AG09309 (cell line): ENCODE results near the gene SETD2.

Source experiments
- DNase-seq: peaks from one replicate; pipeline ENCODE4 v3.0.0-alpha.2; 2010; ENCODE audit warnings: low read depth
- H3K4me3 ChIP-seq: 2 replicates; pipeline ENCODE4 v1.5.1; 2011; ENCODE audit warnings: mild to moderate bottlenecking, low read depth, low read length, moderate library complexity; ENCODE audit not compliant: control insufficient read depth
- TF ChIP-seq, protein P1 (sequence below): IDR thresholded peaks from 2 replicates; pipeline ENCODE4 v1.5.1; 2011; ENCODE audit warnings: mild to moderate bottlenecking, low read depth, low read length, inconsistent platforms; ENCODE audit not compliant: insufficient read depth, control insufficient read depth; ENCODE audit errors: missing control alignments

Gene SETD2

DNA sequence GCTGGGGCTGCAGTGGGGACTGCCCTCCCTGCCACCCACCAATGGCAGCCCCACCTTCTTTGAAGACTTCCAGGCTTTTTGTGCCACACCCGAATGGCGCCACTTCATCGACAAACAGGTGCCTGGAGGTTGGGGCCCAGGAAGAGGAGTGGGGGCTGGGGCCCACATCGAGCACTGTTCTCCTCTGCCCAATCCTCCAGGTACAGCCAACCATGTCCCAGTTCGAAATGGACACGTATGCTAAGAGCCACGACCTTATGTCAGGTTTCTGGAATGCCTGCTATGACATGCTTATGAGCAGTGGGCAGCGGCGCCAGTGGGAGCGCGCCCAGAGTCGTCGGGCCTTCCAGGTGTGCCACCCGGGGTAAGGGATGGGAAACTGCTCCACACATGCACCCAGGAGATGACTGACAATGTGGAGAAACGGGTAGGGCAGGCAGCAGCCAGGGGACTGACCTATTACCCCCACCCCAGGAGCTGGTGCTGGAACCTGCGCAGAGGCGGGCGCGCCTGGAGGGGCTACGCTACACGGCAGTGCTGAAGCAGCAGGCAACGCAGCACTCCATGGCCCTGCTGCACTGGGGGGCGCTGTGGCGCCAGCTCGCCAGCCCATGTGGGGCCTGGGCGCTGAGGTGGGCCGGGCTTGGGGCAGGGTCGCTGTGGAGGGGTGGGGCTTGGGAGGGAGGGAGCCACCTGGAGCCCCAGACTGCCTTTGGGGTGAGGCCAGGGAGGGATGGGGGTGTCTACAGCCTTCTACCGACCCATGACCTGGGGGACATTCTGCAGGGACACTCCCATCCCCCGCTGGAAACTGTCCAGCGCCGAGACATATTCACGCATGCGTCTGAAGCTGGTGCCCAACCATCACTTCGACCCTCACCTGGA is 161.5 kb downstream of the SETD2 start:
- no peak for DNase-seq
- no peak overlapping the region for H3K4me3 ChIP-seq
- TF ChIP-seq, protein P1, sequence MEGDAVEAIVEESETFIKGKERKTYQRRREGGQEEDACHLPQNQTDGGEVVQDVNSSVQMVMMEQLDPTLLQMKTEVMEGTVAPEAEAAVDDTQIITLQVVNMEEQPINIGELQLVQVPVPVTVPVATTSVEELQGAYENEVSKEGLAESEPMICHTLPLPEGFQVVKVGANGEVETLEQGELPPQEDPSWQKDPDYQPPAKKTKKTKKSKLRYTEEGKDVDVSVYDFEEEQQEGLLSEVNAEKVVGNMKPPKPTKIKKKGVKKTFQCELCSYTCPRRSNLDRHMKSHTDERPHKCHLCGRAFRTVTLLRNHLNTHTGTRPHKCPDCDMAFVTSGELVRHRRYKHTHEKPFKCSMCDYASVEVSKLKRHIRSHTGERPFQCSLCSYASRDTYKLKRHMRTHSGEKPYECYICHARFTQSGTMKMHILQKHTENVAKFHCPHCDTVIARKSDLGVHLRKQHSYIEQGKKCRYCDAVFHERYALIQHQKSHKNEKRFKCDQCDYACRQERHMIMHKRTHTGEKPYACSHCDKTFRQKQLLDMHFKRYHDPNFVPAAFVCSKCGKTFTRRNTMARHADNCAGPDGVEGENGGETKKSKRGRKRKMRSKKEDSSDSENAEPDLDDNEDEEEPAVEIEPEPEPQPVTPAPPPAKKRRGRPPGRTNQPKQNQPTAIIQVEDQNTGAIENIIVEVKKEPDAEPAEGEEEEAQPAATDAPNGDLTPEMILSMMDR: no peak

DNA sequence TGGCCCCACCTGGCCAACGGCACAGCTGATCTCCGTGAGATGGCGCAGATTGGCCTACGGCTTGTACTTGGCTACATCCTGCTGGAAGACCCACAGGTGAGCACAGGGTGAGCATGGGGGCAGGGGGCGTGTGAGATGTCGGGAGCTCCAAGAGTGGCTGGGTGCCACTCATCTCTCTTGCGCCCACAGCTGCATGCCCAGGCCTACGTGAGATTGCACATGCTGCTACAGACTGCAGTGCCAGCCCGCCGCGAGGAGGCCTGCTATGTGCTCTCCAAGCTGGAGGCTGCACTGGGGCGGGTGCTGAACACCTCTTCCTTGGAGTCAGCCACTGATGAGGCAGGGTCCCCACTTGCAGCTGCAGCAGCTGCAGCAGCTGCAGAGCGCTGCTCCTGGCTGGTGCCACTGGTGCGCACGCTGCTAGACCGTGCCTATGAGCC is 162.2 kb downstream of the SETD2 start:
- H3K4me3 ChIP-seq: no peak overlapping the region
- TF ChIP-seq, protein P1: no peak
- no peak for DNase-seq

DNA sequence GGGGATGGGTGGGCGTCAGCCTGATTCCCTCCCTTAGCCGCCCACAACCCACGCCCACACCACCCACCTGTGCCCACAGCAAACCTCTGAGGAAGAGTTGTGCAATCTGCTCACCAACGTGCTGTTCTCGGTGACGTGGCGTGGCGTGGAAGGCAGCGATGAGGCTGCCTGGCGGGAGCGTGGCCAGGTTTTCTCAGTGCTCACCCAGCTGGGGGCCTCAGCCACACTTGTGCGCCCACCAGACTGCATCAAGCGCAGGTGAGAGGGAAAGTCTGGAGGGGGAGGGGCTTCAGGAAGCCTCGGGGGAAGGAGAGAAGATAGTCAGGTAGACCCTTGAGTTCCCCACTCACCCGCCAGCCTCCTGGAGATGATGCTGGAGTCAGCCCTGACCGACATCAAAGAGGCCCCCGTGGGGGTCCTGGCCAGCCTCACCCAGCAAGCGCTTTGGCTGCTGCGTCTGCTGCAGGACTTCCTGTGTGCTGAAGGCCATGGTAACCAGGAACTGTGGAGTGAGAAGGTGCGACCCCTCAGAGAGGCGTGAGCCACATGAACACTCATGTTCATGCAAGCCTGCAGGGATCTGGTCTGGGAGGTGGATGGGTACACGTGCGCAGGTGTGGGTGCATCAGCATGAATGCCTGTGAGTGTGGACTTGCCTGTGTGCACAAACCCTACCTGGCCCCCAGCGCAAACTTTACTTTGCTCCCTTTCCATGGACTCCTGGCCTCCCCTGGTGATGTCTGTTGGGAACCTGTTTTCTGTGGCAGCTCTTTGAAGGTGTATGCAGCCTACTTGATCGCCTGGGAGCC is 162.8 kb downstream of the SETD2 start:
- DNase-seq: no peak
- TF ChIP-seq, protein P1: no peak
- no peak overlapping the region for H3K4me3 ChIP-seq

DNA sequence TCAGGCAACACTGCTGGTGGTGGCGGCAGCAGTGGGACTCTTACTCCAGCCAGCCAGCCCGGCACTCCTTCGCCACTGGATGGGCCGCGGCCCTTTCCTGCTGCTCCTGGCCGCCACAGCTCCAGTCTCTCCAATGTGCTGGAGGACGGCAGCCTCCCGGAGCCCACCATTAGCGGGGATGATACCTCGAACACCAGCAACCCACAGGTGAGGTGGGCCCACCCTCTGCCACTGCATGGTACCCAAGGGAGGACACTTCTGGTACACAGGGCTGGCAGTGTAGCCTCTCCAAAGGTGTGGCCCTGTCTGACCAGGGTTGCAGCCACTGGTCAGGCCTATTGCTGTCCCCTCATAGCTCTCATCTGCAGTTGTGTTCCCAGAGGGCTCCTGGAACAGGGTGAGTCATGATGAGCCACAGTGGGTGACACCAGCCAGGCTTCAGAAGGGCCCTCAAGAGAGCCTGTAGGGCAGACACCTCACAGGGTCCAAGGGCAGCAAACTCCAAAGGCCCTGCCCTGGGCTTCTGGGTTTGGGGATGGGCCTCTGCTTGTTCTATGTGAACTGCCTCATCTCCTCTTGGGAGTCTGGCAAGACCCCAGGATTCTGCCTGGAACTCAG is 163.6 kb downstream of the SETD2 start:
- TF ChIP-seq, protein P1: no peak
- no peak for DNase-seq
- H3K4me3 ChIP-seq: no peak overlapping the region

DNA sequence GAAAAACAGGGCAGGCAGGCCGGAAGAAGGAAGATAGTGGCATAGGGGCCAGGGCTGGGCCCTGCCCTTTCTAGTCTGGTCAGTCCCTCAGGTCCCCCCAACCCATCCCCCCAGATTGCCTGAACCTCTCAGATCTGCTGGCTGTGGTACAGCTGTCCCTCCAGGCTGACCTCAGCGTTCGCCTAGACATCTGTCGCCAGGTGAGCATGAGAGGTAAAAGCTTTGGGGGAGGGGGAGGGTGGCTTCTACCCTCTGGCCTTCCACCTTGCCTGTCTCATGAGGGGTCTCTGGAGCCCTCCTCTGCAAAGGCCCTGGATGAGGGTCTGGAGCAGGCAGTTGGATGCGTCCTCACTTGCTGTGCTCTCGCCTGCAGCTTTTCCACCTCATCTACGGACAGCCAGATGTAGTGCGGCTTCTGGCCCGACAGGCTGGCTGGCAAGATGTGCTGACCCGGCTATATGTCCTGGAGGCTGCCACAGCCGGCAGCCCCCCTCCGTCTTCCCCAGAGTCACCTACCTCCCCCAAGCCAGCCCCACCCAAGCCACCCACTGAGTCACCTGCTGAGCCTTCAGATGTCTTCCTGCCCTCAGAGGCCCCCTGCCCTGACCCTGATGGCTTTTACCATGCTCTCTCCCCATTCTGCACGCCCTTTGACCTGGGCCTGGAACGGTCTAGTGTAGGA is 164.3 kb downstream of the SETD2 start:
- no peak overlapping the region for H3K4me3 ChIP-seq
- DNase-seq: no peak
- TF ChIP-seq, protein P1: no peak
